Tibial nerve (tissue), 4 donors: ENCODE results near the gene PNPLA6.

Source experiments
- CTCF ChIP-seq, 5 experiments: fragments of 200-600 bp in 3 of 5; fragments of 450-650 bp in 2 of 5; sonication (generic) in 3 of 5; IDR thresholded peaks; one replicate each; pipeline ENCODE4 v1.5.1; 2016 to 2019; ENCODE audit warnings: antibody characterized with exemption in 5 of 5, mild to moderate bottlenecking in 3 of 5, moderate library complexity in 2 of 5
- EP300 ChIP-seq, 2 donors: sonication (generic); formaldehyde crosslinking; IDR thresholded peaks; one replicate each; pipeline ENCODE4 v1.6.1; 2017; ENCODE audit warnings: antibody characterized with exemption in 2 of 2, mild to moderate bottlenecking in 1 of 2

DNA sequence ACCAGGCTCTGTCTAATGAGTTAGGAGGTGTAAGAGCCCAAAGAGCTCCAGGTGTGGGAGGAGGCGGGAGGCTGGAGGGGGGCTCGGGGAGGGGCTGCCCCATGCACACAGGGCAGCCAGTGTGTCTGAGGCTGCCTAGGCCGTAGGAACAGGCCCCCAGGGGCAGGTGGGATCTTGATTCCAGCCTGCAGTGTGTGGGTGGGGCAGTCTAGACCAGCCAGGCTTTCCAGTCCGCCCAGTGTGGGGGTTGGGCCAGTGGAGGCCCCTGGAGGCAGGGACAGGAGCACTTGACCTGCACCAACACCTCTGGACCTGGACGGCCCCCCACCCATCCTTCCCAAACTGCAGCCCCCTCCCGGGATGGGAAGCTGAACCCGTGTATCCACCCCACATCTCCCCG is 54.7 kb downstream of the PNPLA6 start:
- TF ChIP-seq CTCF (IDR thresholded peaks at IDR 0.05): no peak
- TF ChIP-seq EP300 (IDR thresholded peaks at IDR 0.05): no peak
